Endothelial cell of umbilical vein (primary cell): ENCODE data around the gene MCOLN3. TPM values are rescaled to one million over a fixed set of nuclear protein-coding genes. Genes with fewer than 3 reads are reported as not detected.

Experiments
- BruUV-seq: library from RNA; stranded (reverse); fragments of 400-500 nt; replicated peaks from 2 replicates; lab custom pipeline; 2021; lab: Mats Ljungman, UMichigan
- CTCF ChIA-PET: fragments of 300-600, 350-600 bp; sonication (Branson Sonifier 250); formaldehyde crosslinking; loops from one replicate; lab custom pipeline; 2021; ENCODE audit warnings: antibody characterized with exemption, inconsistent platforms; lab: Charles Lee
- POLR2A ChIA-PET: fragments of 300-600, 350-600 bp; sonication (Branson Sonifier 250); formaldehyde crosslinking; loops from one replicate; lab custom pipeline; 2021; ENCODE audit warnings: antibody characterized with exemption, inconsistent platforms; lab: Charles Lee
- DNase-seq: peaks from one replicate; pipeline ENCODE4 v3.0.0-alpha.2; 2011; ENCODE audit warnings: low read depth, low spot score
- FAIRE-seq: peaks from 2 replicates; lab custom pipeline; 2011; peaks lifted over from hg19 to GRCh38; lab: Jason Lieb, UNC
- H2AFZ ChIP-seq: 2 replicates; pipeline ENCODE4 v1.6.0; 2012; ENCODE audit warnings: low read depth, low read length, control low read depth, inconsistent platforms
- H3K27ac ChIP-seq: 2 replicates; pipeline ENCODE4 v1.5.1; 2011; ENCODE audit warnings: low read depth, mild to moderate bottlenecking, control low read depth, low read length, moderate library complexity; ENCODE audit not compliant: insufficient read depth
- H3K27me3 ChIP-seq, 2 experiments: 2 replicates each; pipeline versions ENCODE4 v1.6.0 to v1.6.1; 2011; ENCODE audit warnings: low read length in 2 of 2, mixed read lengths in 1 of 2; ENCODE audit not compliant: control insufficient read depth in 2 of 2, insufficient read depth in 2 of 2
- H3K36me3 ChIP-seq, 2 experiments: 2 replicates in 1 of 2; 3 replicates in 1 of 2; pipeline ENCODE4 v1.5.1; 2011; ENCODE audit warnings: low read length in 2 of 2, mild to moderate bottlenecking in 1 of 2, moderate library complexity in 1 of 2; ENCODE audit not compliant: control insufficient read depth in 2 of 2, insufficient read depth in 2 of 2; ENCODE audit errors: extremely low read depth in 1 of 2
- H3K4me1 ChIP-seq: 3 replicates; pipeline ENCODE4 v1.5.1; 2011; ENCODE audit warnings: mild to moderate bottlenecking, low read length; ENCODE audit not compliant: control insufficient read depth, insufficient read depth; ENCODE audit errors: extremely low read depth
- H3K4me2 ChIP-seq: 2 replicates; pipeline ENCODE4 v1.6.1; 2011; ENCODE audit warnings: low read length, control low read depth, mixed read lengths; ENCODE audit not compliant: insufficient read depth
- H3K4me3 ChIP-seq, 3 experiments: fragments of 200-600 bp in 1 of 3; sonication (generic), shearing (Covaris generic) in 1 of 3; replicated peaks in 1 of 3; 2 replicates each; pipeline ENCODE4 v1.5.1; 2011 to 2016; ENCODE audit warnings: control low read depth in 3 of 3, low read length in 3 of 3, mild to moderate bottlenecking in 2 of 3, inconsistent platforms in 1 of 3, low read depth in 1 of 3, moderate library complexity in 1 of 3; ENCODE audit not compliant: insufficient read depth in 1 of 3
- H3K79me2 ChIP-seq: 2 replicates; pipeline ENCODE4 v1.6.0; 2012; ENCODE audit warnings: low read length, inconsistent platforms; ENCODE audit not compliant: control insufficient read depth, insufficient read depth
- H3K9ac ChIP-seq: replicated peaks from 2 replicates; pipeline ENCODE3; 2011; ENCODE audit warnings: low read length, control low read depth; ENCODE audit not compliant: insufficient read depth; ENCODE audit errors: extremely low read depth
- H3K9me1 ChIP-seq: replicated peaks from 3 replicates; pipeline ENCODE4 v1.6.0; 2011; ENCODE audit warnings: mild to moderate bottlenecking, low read length; ENCODE audit not compliant: control insufficient read depth, insufficient read depth; ENCODE audit errors: extremely low read depth
- H3K9me3 ChIP-seq: replicated peaks from 2 replicates; pipeline ENCODE4 v1.5.1; 2012; ENCODE audit warnings: low read length, inconsistent platforms; ENCODE audit not compliant: control insufficient read depth, insufficient read depth
- H4K20me1 ChIP-seq: replicated peaks from 2 replicates; pipeline ENCODE3; 2011; ENCODE audit warnings: mild to moderate bottlenecking, low read length; ENCODE audit not compliant: control insufficient read depth, insufficient read depth; ENCODE audit errors: extremely low read depth
- EZH2 ChIP-seq: IDR thresholded peaks from 2 replicates; pipeline ENCODE4 v1.6.1; 2012; ENCODE audit warnings: borderline replicate concordance, low read depth, mild to moderate bottlenecking, moderate library complexity, low read length, inconsistent platforms; ENCODE audit not compliant: severe bottlenecking
- GATA2 ChIP-seq: IDR thresholded peaks from 2 replicates; pipeline ENCODE4 v1.7.0; 2011; ENCODE audit warnings: low read depth, mild to moderate bottlenecking, moderate library complexity, mixed read lengths, low read length; ENCODE audit not compliant: insufficient read length, insufficient read depth
- dilution Hi-C: fragments of 300-500 bp; cut with MboI; formaldehyde crosslinking; loops from one replicate; pipeline ENCODE4 v1.15.0; 2019; ENCODE audit warnings: low sequenced_read_pairs; ENCODE audit not compliant: extremely low pct_ligation_motif_present
- intact Hi-C: fragments of 100-400 bp; cut with micrococcal nuclease; formaldehyde crosslinking; loops from one replicate; pipeline ENCODE4 v1.10.0; 2022
- polyA plus RNA-seq, 4 experiments: library from polyadenylated mRNA; depleted of rRNA in 3 of 4; stranded (reverse) in 3 of 4; unstranded in 1 of 4; fragments of >200 nt; gene quantifications; 2 replicates each; pipeline versions ENCODE4 v1.2.1 to v1.2.3, GENCODE V29; 2011 to 2012; ENCODE audit warnings: missing spikeins in 1 of 4
- total RNA-seq: library from RNA; stranded (reverse); gene quantifications from 2 replicates; pipeline ENCODE4 v1.2.3, GENCODE V29; 2021
- TF ChIP-seq, protein P1 (sequence below): IDR thresholded peaks from 2 replicates; pipeline ENCODE4 v1.6.1; 2011; ENCODE audit not compliant: insufficient read depth, insufficient read length

The MCOLN3 gene
- total and polyA plus RNA-seq, 2 donors (not counting 3 experiments of a cell fraction or from before 2014, with no cell fraction given), result 0.06 TPM; not detected in 1

DNA sequence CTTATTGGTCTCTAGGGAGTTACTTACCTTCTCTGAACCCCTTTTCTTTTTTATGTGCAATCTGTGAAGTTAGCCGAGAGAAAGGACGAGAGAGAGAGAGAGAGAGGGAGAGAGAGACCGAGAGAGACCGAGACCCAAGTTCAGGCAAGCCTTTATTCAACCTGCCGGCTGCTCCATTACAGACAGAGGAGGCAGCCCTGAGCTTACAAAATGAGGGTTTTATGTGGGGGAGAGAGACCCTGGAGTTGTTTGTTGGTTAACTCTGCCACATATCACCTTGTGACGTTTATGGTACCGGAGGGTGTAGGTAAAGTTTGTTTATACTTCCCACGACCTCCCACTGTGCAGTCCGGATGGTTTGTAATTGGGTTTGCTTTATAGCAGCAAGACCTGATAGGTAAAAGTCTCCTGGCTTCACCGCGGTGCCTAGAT, 1.5 kb upstream of the MCOLN3 start:
- CTCF ChIA-PET, result interaction anchor here (1.2 kb wide), 1 partner anchor 22 kb away, joined by 3 read pairs; no protein-coding TSS in a partner anchor
- Histone ChIP-seq H3K9ac (no peak overlapping the region), H3K27me3 (peaks cover 50 to 65% of the 10 kb centered on the region in 2 experiments)

DNA sequence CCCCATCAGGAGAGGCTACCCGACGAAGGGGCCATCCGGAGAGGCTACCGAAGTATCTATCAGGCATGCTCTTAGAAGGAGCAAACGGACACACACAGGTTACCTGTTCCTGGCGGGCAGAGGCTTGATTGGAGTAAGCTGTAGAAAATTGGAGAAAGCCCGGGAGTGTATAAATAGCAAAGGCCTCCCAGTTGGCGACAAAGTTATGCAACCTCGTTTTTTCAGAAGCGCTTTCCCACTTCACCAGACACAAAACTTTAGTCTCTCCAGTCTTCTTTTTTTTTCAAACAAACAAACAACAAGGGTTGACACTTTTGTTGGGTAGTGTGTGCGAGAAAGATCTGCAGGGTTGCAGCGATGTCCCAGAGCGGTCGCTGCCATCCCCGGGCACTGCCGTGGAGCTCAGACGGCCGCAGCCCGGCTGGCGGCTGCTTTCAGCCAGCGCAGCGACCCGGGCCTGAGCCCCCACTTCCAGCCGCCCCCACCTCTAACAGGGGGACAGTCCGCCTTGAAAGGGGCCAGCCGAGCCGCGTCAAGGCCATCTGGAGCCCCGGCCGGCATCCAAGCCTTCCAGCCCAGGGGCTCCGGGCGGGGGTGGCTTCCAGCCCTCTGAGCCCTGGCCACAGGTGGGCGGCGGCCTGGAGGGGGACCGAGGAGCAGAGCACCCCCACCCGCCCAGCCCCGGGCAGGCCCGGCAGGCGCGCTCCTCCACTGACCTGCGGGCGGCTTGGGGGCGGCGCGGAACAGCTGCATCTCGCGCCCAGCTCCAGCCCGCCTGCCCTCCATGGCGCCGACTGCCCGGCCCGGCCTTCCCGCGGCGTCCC, 616 bp downstream of the MCOLN3 start:
- H3K27ac ChIP-seq, result no peak overlapping the region
- TF ChIP-seq EZH2 (peak; percentile 90), GATA2 (no peak)
- H3K4me3 ChIP-seq, result peak overlapping the region in 1 of 3 experiments; percentile 26
- no peaks in the 10 kb centered on the region for H3K9me3 ChIP-seq
- ChIA-PET POLR2A (no interaction called here), CTCF (interaction anchor here (1.4 to 1.6 kb wide), 2 partner anchors 103 to 199 kb away, joined by 3 to 6 read pairs; no protein-coding TSS in a partner anchor)
- H4K20me1 ChIP-seq, result no peaks in the 10 kb centered on the region
- no peak overlapping the region for H3K9ac ChIP-seq
- no peaks in the 10 kb centered on the region for H3K4me1 ChIP-seq
- H3K4me2 ChIP-seq, result no peak overlapping the region
- DNase-seq (no peak), FAIRE-seq (no peak)
- dilution Hi-C loops (no loop called here), intact Hi-C loops (loop anchor here (5.0 kb wide), 1 partner anchor 745 kb away; no protein-coding TSS in a partner anchor)
- no peak overlapping the region for H2AFZ ChIP-seq
- H3K9me1 ChIP-seq, result no peaks in the 10 kb centered on the region
- peaks cover 52 to 76% of the 10 kb centered on the region in 2 experiments for H3K27me3 ChIP-seq
- BruUV-seq, result no TSS peak
- no peaks in the 10 kb centered on the region for H3K79me2 ChIP-seq
- no peaks in the 10 kb centered on the region for H3K36me3 ChIP-seq

More for the DNA sequence above, 1.5 kb upstream of the MCOLN3 start:
- intact Hi-C loops, result loop anchor here (5.0 kb wide), 1 partner anchor 743 kb away; no protein-coding TSS in a partner anchor
- no peaks in the 10 kb centered on the region for H3K4me1 ChIP-seq
- no peak overlapping the region for H2AFZ ChIP-seq
- no peak for DNase-seq
- FAIRE-seq, result no peak
- TF ChIP-seq, protein P1, sequence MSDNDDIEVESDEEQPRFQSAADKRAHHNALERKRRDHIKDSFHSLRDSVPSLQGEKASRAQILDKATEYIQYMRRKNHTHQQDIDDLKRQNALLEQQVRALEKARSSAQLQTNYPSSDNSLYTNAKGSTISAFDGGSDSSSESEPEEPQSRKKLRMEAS, result no peak
- peak; percentile 62 for TF ChIP-seq EZH2
- H3K9me1 ChIP-seq, result no peaks in the 10 kb centered on the region
- no peaks in the 10 kb centered on the region for H3K9me3 ChIP-seq
- H3K4me3 ChIP-seq, result no peak overlapping the region
- no peak overlapping the region for H3K4me2 ChIP-seq
- POLR2A ChIA-PET, result no interaction called here
- dilution Hi-C loops, result no loop called here
- H3K27ac ChIP-seq, result no peak overlapping the region
- H4K20me1 ChIP-seq, result no peaks in the 10 kb centered on the region
- BruUV-seq, result no TSS peak
- no peaks in the 10 kb centered on the region for H3K79me2 ChIP-seq
- H3K36me3 ChIP-seq, result no peaks in the 10 kb centered on the region
